ENCODE data around the gene KNDC1.

GRCh38 chr10:133160826-133161471 lies 930 bp downstream of the KNDC1 start:
- TF ChIP-seq CTCF (IDR thresholded peaks at IDR 0.05), result no peak
- no peak for TF ChIP-seq POLR2A (IDR thresholded peaks at IDR 0.05)
